Gastrocnemius medialis (tissue), 4 donors: ENCODE results near the gene SMTNL2.

Experiments
- CTCF ChIP-seq, 5 experiments: fragments of 450-650 bp in 3 of 5; fragments of 200-600 bp in 2 of 5; sonication (generic) in 2 of 5; IDR thresholded peaks in 4 of 5; conservative IDR thresholded peaks in 1 of 5; 1 replicate in 4 of 5; 2 replicates in 1 of 5; pipeline ENCODE4 v1.5.1; 2016 to 2019; ENCODE audit warnings: antibody characterized with exemption in 5 of 5, mild to moderate bottlenecking in 3 of 5, moderate library complexity in 3 of 5
- POLR2A ChIP-seq, 2 donors: fragments of 450-650 bp; IDR thresholded peaks; one replicate each; pipeline ENCODE4 v1.6.1; 2017; ENCODE audit warnings: antibody characterized with exemption in 2 of 2, mild to moderate bottlenecking in 2 of 2, moderate library complexity in 2 of 2

- TF ChIP-seq CTCF (IDR thresholded peaks at IDR 0.05 in 4 of 5, conservative IDR thresholded peaks at IDR 0.05 in 1 of 5) (no peak), POLR2A (IDR thresholded peaks at IDR 0.05) (no peak)
These were observed 25.1 kb upstream of the SMTNL2 start for GRCh38 chr17:4559139-4559791.
